CD4-positive, alpha-beta T cell treated with Interleukin-21 for 1 hour (primary cell): Measurements from ENCODE around the gene CCR3.
A peak's percentile ranks its signal among the peaks of the same experiment; 100 is the strongest.
"Not testable (repeated sequence)": the region's sequence is repeated elsewhere in the genome, so short reads cannot be mapped to it uniquely, and the experiment has no call there.

Experiments used
- DNase-seq: peaks from one replicate; pipeline ENCODE4 v3.0.0-alpha.2; 2020

CCR3 gene

DNA sequence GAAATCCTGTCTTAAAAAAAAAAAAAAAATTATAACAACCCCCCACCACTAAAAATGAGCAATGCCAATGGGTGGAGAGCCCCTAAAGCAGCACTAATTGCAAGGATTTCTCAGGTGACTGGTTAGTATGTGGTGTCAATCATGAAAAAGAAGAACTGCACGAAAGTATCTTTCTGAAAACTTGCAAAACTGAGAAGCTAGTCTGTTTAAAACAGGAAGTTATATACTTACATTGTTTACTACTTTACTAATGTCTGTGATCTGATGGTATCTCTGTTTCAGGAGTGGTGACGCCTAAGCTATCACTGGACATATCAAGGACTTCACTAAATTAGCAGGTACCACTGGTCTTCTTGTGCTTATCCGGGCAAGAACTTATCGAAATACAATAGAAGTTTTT, at the start of gene CCR3:
Gene CCR3 (plus strand): TSS at position 341 of the 400 bp plus-strand sequence. CDS start 22,699 bp downstream, outside the sequence.
- no peak for DNase-seq

DNA sequence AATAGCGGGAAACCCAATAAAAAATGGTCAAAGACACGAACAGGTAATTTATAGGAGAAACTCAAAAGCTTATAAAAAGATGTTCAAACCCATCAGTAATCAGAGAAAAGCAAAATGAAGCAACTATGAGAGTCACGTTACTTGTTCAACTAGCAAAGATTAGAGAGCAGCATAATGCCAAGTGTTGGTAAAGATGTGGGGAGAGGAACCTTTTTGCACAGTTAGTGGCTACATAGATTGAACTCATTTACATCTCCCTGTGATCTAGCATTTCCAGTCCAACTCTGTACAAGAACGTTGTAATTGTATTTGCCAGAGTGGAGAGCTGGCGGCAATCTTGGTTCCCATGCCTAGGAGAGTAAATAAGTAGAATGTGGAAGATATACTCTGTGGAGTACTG, 49.3 kb upstream of the CCR3 start:
- no peak for DNase-seq

- no peak for DNase-seq
These were observed 48.8 kb upstream of the CCR3 start for GRCh38 chr3:46193436-46193835.

GRCh38 chr3:46194868-46195553, 47.2 kb upstream of the CCR3 start:
- no peak for DNase-seq

GRCh38 chr3:46196261-46196957, 45.9 kb upstream of the CCR3 start:
- DNase-seq, result no peak

GRCh38 chr3:46200211-46200610, 42.0 kb upstream of the CCR3 start:
- DNase-seq, result no peak

GRCh38 chr3:46200790-46201189, 41.5 kb upstream of the CCR3 start:
- DNase-seq, result no peak

GRCh38 chr3:46202535-46202934, 39.7 kb upstream of the CCR3 start:
- DNase-seq, result no peak

- no peak for DNase-seq
These were observed 38.6 kb upstream of the CCR3 start for GRCh38 chr3:46203681-46204080.

DNA sequence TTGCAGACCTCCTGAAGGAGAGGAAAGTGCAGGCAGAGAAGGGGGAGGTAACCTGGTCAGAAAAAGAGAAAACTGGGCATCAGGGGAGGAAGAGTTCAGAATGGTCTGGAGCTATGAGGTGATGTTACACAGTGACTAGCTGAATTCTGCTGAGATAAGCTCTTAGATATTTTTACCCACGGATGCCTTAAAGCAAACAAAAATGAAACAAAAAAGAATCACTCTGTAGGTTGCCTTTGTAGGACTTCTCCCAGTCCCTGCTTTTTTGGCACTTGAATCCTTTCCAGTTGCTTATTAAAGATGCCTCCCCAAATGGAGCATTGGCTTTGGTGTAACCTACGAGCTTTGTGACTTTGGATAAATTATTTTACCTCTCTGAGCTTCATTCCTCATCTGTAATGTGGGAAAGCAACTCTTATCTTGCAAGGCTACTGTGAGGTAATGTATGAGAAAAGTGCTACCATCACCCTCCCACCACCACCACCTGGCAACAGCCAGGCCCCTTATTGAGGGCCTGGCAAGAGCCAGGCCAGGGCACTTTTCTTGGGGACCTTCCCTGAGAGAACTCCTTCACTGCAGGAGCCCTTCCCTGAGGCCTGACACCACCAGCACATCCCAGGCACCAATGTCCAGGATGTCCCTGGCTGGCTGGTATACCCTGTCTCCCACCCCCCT, 36.8 kb upstream of the CCR3 start:
- DNase-seq, result no peak

GRCh38 chr3:46206282-46207015, 35.8 kb upstream of the CCR3 start:
- no peak for DNase-seq

- not testable (repeated sequence) for DNase-seq
These were observed 34.7 kb upstream of the CCR3 start for GRCh38 chr3:46207514-46207913.

GRCh38 chr3:46208167-46208704, 34.0 kb upstream of the CCR3 start, which contains the start of gene CCR1:
Gene CCR1 (minus strand): TSS chr3:46208313. CDS start chr3:46204313, 4,000 bp downstream.
- peak; percentile 47 for DNase-seq

GRCh38 chr3:46209053-46209452, 33.2 kb upstream of the CCR3 start:
- no peak for DNase-seq

DNA sequence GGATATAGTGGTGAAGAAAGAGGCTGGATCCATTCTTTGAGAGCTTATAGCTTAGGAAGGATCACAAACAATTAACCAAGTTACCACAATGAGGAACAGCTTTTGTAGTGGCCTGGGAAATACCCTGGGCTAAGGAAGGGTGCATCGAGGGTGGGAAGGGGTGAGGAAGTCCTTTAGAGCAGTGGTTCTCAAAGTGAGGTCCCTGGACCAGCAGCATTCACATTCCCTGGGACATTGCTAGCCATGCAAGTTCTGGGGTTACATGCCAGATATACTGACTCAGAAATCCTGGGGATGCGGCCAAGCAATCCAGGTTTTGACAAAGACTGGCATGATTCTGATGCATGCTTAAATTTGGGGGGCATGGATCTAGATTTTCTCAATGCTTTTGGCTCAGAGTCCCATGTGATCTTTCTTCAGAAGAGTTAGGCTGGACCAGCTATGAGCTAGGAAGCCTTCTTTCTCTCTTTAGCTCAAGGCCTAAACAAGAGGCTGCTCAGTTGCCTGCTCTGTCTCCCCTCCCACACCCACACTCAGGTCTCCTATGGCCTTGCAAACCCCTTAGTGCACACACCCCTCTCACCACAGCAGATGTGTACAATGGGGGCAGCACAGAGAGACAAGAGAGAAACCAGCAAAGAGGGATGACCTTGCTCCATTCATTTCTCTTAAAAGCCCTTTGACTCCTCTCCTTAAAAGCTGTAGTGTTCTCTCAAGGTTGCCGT, 32.4 kb upstream of the CCR3 start:
- DNase-seq, result no peak

- no peak for DNase-seq
These were observed 30.2 kb upstream of the CCR3 start for GRCh38 chr3:46212101-46212500.

- peak; percentile 56 for DNase-seq
These were observed 29.1 kb upstream of the CCR3 start for GRCh38 chr3:46213201-46213600.

- peak; percentile 18 for DNase-seq
These were observed 27.4 kb upstream of the CCR3 start for GRCh38 chr3:46214751-46215352.

- no peak for DNase-seq
These were observed 26.3 kb upstream of the CCR3 start for GRCh38 chr3:46215810-46216414.

GRCh38 chr3:46218196-46218709, 24.0 kb upstream of the CCR3 start:
- no peak for DNase-seq

GRCh38 chr3:46221391-46221790, 20.9 kb upstream of the CCR3 start:
- no peak for DNase-seq
